LNCAP (cell line): ENCODE data around the gene OGT.

ENCODE experiments used
- CTCF ChIP-seq: fragments of 450-650 bp; IDR thresholded peaks from 2 replicates; pipeline ENCODE4 v1.5.1; 2017; ENCODE audit warnings: mild to moderate bottlenecking

Gene OGT

GRCh38 chrX:71542825-71543224, 9.9 kb downstream of the OGT start:
- TF ChIP-seq CTCF: no peak

GRCh38 chrX:71543316-71543715, 10.4 kb downstream of the OGT start:
- no peak for TF ChIP-seq CTCF

- TF ChIP-seq CTCF: no peak
Observed at GRCh38 chrX:71545364-71545763, 12.5 kb downstream of the OGT start.

- TF ChIP-seq CTCF: no peak
Observed at GRCh38 chrX:71546879-71547278, 14.0 kb downstream of the OGT start.

GRCh38 chrX:71547339-71547738, 14.4 kb downstream of the OGT start:
- TF ChIP-seq CTCF: no peak

- no peak for TF ChIP-seq CTCF
Observed at GRCh38 chrX:71549986-71550385, 17.1 kb downstream of the OGT start.

- TF ChIP-seq CTCF: no peak
Observed at GRCh38 chrX:71550578-71550977, 17.7 kb downstream of the OGT start.

- no peak for TF ChIP-seq CTCF
Observed at GRCh38 chrX:71556036-71556435, 23.1 kb downstream of the OGT start.
